Stimulated activated CD4-positive, alpha-beta T cell treated with anti-CD3 and anti-CD28 coated beads, Interleukin-2, amount 100 ng/mL, for 24 hours (primary cell): ENCODE data around the gene PGAP3.

Experiments used
- DNase-seq, 2 donors: peaks; one replicate each; pipeline ENCODE4 v3.0.0-alpha.2; 2020

The PGAP3 gene

GRCh38 chr17:39633570-39634183 is 54.2 kb downstream of the PGAP3 start:
- DNase-seq: no peak

- no peak for DNase-seq
Observed at GRCh38 chr17:39632153-39632941, 55.5 kb downstream of the PGAP3 start.

- DNase-seq: no peak
Observed at GRCh38 chr17:39631403-39631802, 56.5 kb downstream of the PGAP3 start.

- no peak for DNase-seq
Observed at GRCh38 chr17:39629898-39630297, 58.0 kb downstream of the PGAP3 start.

GRCh38 chr17:39629494-39629880 is 58.4 kb downstream of the PGAP3 start:
- DNase-seq: no peak

DNA sequence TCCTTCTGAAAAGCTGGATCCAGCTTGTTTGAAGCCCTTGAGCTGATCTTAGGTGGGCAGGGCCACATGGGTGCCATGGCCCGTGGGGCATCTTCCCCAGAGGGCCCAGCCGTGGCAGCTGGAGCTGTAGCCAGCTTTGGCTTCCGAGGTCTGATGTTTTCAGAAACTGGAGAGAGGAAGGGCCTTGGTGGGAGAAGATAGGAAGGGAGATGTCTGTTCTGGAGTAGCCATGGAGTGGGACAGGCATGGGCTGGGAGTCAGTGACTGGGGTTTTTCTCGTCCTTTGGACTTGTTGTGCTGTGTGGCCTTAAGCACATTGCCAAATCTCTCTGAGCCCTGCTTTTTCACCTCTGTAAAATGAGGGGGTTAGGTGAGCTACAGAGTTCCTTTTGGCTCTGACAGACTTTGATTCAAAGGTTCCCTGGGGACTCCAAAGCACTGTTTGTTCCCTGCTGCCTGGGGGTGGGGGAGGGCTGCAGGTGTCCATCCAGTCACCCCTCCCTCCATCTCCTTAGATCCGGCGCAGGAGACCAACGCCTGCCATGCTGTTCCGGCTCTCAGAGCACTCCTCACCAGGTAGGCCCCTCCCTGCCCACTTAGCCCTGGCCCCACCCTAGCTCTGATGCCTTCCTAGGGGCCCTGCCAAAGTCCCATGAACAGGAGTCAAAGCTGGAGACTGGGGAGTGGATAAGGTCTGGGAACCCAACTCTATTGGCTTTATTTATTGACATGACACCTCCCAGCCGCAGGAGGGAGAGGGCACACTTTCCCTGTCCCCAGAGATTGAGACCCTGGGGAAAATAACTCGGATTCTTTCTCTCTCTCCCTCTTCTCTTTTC is 59.0 kb downstream of the PGAP3 start:
- no peak for DNase-seq

DNA sequence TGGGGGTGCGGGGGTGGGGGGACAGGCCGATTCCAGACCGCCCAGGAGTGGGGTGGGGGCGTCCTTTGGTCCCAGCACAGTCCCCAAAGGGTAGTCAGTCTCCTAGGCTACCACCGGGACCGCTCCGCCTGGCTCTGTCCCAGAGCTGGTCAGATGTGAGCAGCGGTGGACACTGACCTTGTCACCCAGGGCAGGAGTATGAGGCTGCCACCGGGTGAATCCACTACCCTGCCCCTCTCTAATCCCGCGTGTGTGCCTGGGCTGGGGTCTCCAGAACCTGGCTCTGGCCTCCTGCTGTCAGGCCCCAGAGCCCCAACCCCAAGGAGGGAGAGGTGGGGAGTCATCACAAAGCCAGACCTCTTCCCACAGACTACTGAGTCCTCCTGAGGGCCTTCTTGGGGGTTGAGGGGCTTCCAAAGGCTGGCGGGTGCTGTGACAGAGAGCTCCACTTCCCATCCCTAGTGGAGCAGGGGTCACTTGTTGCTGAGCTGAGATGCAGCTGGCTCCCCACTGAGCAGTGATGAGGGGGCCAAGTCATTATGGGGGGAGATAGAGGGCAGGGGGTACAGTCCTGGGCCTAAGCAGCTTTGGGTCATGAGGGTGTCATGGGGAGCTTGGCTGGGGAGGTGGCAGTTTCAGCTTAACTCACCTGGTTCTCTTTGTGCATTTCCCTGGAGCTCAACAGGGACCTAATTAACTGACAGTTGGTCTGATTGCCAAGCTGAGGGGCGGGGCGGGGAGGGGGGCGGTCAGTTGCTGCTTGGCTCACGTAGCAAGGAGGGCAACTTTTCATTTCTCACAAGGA is 59.9 kb downstream of the PGAP3 start:
- DNase-seq: no peak

- no peak for DNase-seq
Observed at GRCh38 chr17:39627047-39627711, 60.7 kb downstream of the PGAP3 start.

- no peak for DNase-seq
Observed at GRCh38 chr17:39626171-39627046, 61.4 kb downstream of the PGAP3 start, which contains the start of gene PPP1R1B. PPP1R1B (plus strand) TSS chr17:39626952; CDS start chr17:39627393, 441 bp downstream.

- no peak for DNase-seq
Observed at GRCh38 chr17:39625198-39625785, 62.6 kb downstream of the PGAP3 start.

DNA sequence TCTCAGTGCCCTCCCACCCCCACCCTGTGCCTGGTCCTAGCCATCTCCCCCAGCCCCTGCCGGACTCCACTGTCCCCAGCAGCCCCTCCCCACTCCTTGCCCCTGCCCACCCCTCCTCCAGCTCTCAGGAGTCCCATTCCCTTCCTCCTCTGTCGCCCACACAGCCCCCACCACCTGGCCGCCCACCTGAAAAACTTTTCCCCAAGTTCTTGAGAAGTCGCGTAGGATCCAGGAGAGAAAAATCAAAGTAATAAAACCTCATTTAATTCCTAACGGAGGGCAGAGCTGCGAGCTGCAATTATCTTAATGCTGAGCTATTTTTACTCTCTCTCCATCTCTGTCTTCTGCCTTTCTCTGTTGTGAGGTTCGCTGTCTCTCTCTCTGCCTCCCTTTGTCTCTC is 63.5 kb downstream of the PGAP3 start:
- no peak for DNase-seq

GRCh38 chr17:39623356-39623950 is 64.4 kb downstream of the PGAP3 start:
- DNase-seq: peak; percentile 92 to 94

DNA sequence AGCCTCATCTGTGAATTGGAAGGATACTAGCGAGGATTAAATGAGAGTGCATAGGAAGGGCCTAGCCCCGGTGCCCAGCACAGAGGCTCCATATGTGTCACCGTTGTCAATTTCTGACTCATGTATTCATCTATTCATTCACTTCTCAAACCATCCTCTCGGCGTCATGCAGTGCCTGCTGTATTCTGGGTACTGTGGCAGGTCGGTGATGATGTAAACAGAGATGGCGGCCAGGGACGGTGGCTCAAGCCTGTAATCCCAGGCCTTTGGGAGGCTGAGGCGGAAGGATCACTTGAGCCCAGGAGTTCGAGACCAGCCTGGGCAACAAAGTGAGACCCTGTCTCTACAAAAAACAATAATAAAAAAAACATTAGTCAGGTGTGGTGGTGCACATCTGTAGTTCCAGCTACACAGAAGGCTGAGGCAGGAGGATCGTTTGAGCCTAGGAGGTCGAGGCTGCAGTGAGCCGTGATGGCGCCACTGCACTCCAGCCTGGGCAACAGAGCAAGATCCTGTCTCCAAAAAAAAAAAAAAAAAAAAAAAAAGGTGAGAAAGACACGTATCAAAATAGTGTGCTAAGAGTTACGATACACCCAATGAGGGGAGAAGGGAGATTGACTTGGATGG is 65.4 kb downstream of the PGAP3 start:
- DNase-seq: peak; percentile 51 to 59

- DNase-seq: peak; percentile 89 to 90
Observed at GRCh38 chr17:39621523-39622379, 66.1 kb downstream of the PGAP3 start.
